GM12892 (cell line): ENCODE data around the gene TFF2.

Experiments
- POLR2A ChIP-seq: IDR thresholded peaks from 2 replicates; pipeline ENCODE4 v1.6.1; 2011; ENCODE audit warnings: low read depth, low read length, control low read depth
- POLR2AphosphoS5 ChIP-seq: IDR thresholded peaks from 2 replicates; pipeline ENCODE4 v1.6.1; 2011; ENCODE audit warnings: low read depth, low read length, control low read depth

DNA sequence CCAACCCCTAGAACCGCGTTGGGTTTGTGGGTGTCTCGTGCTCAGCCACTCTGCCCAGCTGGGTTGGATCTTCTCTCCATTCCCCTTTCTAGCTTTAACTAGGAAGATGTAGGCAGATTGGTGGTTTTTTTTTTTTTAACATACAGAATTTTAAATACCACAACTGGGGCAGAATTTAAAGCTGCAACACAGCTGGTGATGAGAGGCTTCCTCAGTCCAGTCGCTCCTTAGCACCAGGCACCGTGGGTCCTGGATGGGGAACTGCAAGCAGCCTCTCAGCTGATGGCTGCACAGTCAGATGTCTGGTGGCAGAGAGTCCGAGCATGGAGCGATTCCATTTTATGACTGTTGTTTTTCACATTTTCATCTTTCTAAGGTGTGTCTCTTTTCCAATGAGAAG, 54.3 kb downstream of the TFF2 start:
- TF ChIP-seq POLR2A (no peak), POLR2AphosphoS5 (no peak)
